Stimulated activated CD8-positive, alpha-beta memory T cell treated with anti-CD3 and anti-CD28 coated beads, Interleukin-12 subunit alpha, Interleukin-12 subunit beta, amount 100 ng/mL, for 24 hours (primary cell): Measurements from ENCODE around the gene TMOD4.
A peak's percentile ranks its signal among the peaks of the same experiment; 100 is the strongest.

Source experiments
- DNase-seq: peaks from one replicate; pipeline ENCODE4 v3.0.0-alpha.2; 2020; ENCODE audit errors: extremely low read depth

TMOD4 gene

GRCh38 chr1:151142411-151143056 lies 33.2 kb downstream of the TMOD4 start:
- DNase-seq = no peak

GRCh38 chr1:151137789-151138188 lies 38.0 kb downstream of the TMOD4 start:
- no peak for DNase-seq

GRCh38 chr1:151135433-151136385 lies 40.1 kb downstream of the TMOD4 start:
- DNase-seq = no peak

GRCh38 chr1:151134991-151135390 lies 40.8 kb downstream of the TMOD4 start:
- DNase-seq = no peak

- no peak for DNase-seq
Observed at GRCh38 chr1:151134396-151134795, 41.4 kb downstream of the TMOD4 start.

GRCh38 chr1:151133018-151133806 lies 42.6 kb downstream of the TMOD4 start:
- no peak for DNase-seq

GRCh38 chr1:151132335-151133017 lies 43.3 kb downstream of the TMOD4 start:
- no peak for DNase-seq

GRCh38 chr1:151131701-151132334 lies 44.0 kb downstream of the TMOD4 start:
- DNase-seq = no peak

- peak; percentile 59 for DNase-seq
Observed at GRCh38 chr1:151130987-151131586, 44.7 kb downstream of the TMOD4 start.

- no peak for DNase-seq
Observed at GRCh38 chr1:151128800-151129199, 47.0 kb downstream of the TMOD4 start.

GRCh38 chr1:151124763-151125403 lies 50.9 kb downstream of the TMOD4 start:
- no peak for DNase-seq
